KMS-11 (cell line): ENCODE data around the gene NOTCH2.

Experiments used
- H2AFZ ChIP-seq: fragments of 200-600 bp; sonication (generic); 2 replicates; pipeline ENCODE4 v1.6.1; 2016; ENCODE audit warnings: antibody characterized with exemption, mixed run types, low read depth
- H3K27ac ChIP-seq: fragments of 200-600 bp; sonication (generic); 2 replicates; pipeline ENCODE4 v1.6.1; 2016; ENCODE audit warnings: mild to moderate bottlenecking, mixed run types
- H3K27me3 ChIP-seq: fragments of 200-600 bp; sonication (generic); 2 replicates; pipeline ENCODE4 v1.6.1; 2017; ENCODE audit warnings: mild to moderate bottlenecking, low read depth, mixed run types, moderate library complexity; ENCODE audit not compliant: insufficient read depth
- H3K36me3 ChIP-seq: fragments of 200-600 bp; sonication (generic); 2 replicates; pipeline ENCODE4 v1.6.1; 2017; ENCODE audit warnings: mild to moderate bottlenecking, mixed run types; ENCODE audit not compliant: insufficient read depth
- H3K4me1 ChIP-seq: fragments of 200-600 bp; sonication (generic); 2 replicates; pipeline ENCODE4 v1.6.1; 2016; ENCODE audit warnings: mild to moderate bottlenecking, low read depth, mixed run types; ENCODE audit not compliant: poor library complexity, severe bottlenecking
- H3K4me2 ChIP-seq: fragments of 200-600 bp; sonication (generic); 2 replicates; pipeline ENCODE4 v1.7.0; 2016; ENCODE audit warnings: mild to moderate bottlenecking, mixed run types
- H3K4me3 ChIP-seq: fragments of 200-600 bp; sonication (generic); IDR thresholded peaks from 2 replicates; pipeline ENCODE4 v1.6.1; 2017; ENCODE audit warnings: low read depth, low read length, mixed read lengths; ENCODE audit not compliant: insufficient read depth
- H3K79me2 ChIP-seq: fragments of 200-600 bp; sonication (generic); 2 replicates; pipeline ENCODE4 v1.6.1; 2016; ENCODE audit warnings: low read depth, mixed run types; ENCODE audit not compliant: insufficient read depth
- H3K9ac ChIP-seq: fragments of 200-600 bp; sonication (generic); 2 replicates; pipeline ENCODE4 v1.6.1; 2016; ENCODE audit warnings: mild to moderate bottlenecking, mixed run types
- H4K20me1 ChIP-seq: fragments of 200-600 bp; sonication (generic); 2 replicates; pipeline ENCODE4 v1.6.1; 2016; ENCODE audit warnings: mild to moderate bottlenecking, mixed run types; ENCODE audit not compliant: insufficient read depth
- CTCF ChIP-seq: fragments of 200-600 bp; sonication (generic); conservative IDR thresholded peaks from 2 replicates; pipeline ENCODE4 v1.6.1; 2017; ENCODE audit warnings: low read depth, mild to moderate bottlenecking, antibody characterized with exemption, low read length, moderate library complexity, mixed read lengths

NOTCH2 gene

DNA sequence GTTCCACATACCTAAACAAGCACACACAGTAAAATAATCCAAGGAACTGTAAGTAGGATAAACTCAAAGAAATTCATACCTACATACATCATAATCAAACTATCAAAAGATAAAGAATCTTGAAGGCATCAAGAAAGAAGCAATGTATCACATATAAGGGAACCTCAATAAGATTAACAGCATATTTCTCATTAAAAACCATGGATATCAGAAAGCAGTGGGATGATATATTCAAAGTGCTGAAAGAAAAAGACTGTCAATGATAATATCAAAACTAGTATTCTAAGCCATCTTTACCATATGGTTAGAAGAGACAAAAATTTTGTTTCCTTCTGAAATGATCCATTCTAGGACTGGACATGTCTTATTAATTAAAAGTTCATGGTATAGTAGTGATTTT lies 136.1 kb downstream of the NOTCH2 start:
- no peak for TF ChIP-seq CTCF
- Histone ChIP-seq H4K20me1 (no peaks in the 10 kb centered on the region), H3K27me3 (no peaks in the 10 kb centered on the region), H3K27ac (no peak overlapping the region), H3K4me3 (no peak overlapping the region), H3K36me3 (no peaks in the 10 kb centered on the region), H3K79me2 (no peaks in the 10 kb centered on the region), H2AFZ (no peak overlapping the region), H3K4me2 (no peak overlapping the region), H3K4me1 (no peaks in the 10 kb centered on the region), H3K9ac (no peak overlapping the region)

DNA sequence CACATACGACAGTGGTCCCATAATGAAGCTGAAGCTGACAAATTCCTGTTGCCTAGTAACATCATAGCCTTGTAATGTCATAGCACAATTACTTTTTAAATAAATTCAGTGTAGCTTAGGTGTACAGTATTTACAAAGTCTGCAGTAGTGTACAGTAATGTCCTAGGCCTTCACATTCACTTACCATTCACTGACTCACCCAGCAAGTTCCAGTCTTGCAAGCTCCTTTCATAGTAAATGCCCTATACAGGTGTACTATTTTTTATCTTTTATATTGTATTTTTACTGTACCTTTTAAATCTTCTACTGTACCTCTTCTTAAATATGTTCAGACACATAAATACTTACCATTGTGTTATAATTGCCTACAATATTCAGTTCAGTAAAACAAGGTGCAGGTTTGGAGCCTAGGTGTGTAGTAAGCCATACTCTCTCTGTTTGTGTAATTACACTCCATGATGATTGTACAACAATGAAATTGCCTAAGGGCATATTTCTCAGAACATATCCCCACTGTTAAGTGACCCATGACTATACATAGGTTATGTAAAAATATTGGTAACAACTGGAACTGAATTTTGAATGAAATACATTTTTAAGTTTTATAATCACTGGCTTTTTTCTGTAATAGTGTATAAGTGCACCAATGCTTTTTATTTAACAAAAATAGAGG lies 139.7 kb downstream of the NOTCH2 start:
- Histone ChIP-seq H4K20me1 (no peaks in the 10 kb centered on the region), H3K27ac (no peak overlapping the region), H3K9ac (no peak overlapping the region), H3K36me3 (no peaks in the 10 kb centered on the region), H2AFZ (no peak overlapping the region), H3K79me2 (no peaks in the 10 kb centered on the region), H3K4me1 (no peaks in the 10 kb centered on the region), H3K27me3 (no peaks in the 10 kb centered on the region), H3K4me2 (no peak overlapping the region), H3K4me3 (no peak overlapping the region)
- TF ChIP-seq CTCF = no peak

- Histone ChIP-seq H3K4me2 (no peak overlapping the region), H4K20me1 (no peaks in the 10 kb centered on the region)
- TF ChIP-seq CTCF = no peak
Measured at GRCh38 chr1:119926553-119926952, 142.9 kb downstream of the NOTCH2 start.

GRCh38 chr1:119924948-119925898 lies 144.2 kb downstream of the NOTCH2 start:
- no peak overlapping the region for H2AFZ ChIP-seq
- no peaks in the 10 kb centered on the region for H3K4me1 ChIP-seq
- H3K4me2 ChIP-seq = no peak overlapping the region
- no peaks in the 10 kb centered on the region for H3K79me2 ChIP-seq
- no peak overlapping the region for H3K27ac ChIP-seq
- no peak overlapping the region for H3K9ac ChIP-seq
- TF ChIP-seq CTCF = no peak
- H3K4me3 ChIP-seq = no peak overlapping the region
- no peaks in the 10 kb centered on the region for H3K27me3 ChIP-seq
- H4K20me1 ChIP-seq = no peaks in the 10 kb centered on the region
- H3K36me3 ChIP-seq = no peaks in the 10 kb centered on the region

More at GRCh38 chr1:119926553-119926952, 142.9 kb downstream of the NOTCH2 start:
- no peaks in the 10 kb centered on the region for H3K4me1 ChIP-seq
- H3K36me3 ChIP-seq = no peaks in the 10 kb centered on the region
- no peak overlapping the region for H2AFZ ChIP-seq
- no peaks in the 10 kb centered on the region for H3K79me2 ChIP-seq
- H3K9ac ChIP-seq = no peak overlapping the region
- no peaks in the 10 kb centered on the region for H3K27me3 ChIP-seq
- no peak overlapping the region for H3K4me3 ChIP-seq
- H3K27ac ChIP-seq = no peak overlapping the region
